ENCODE results near the gene ADAMTS3. TPM values are rescaled to one million over a fixed set of nuclear protein-coding genes. Genes with fewer than 3 reads are reported as not detected.

Gene ADAMTS3
- total and polyA plus RNA-seq, 2 of the 13 experiments (the other 11 are each of a cell fraction or from before 2014, with no cell fraction given): not detected

GRCh38 chr4:72430050-72430449 is 139.0 kb downstream of the ADAMTS3 start:
- ChIA-PET CTCF (ENCODE audit: low intra/inter-chr PET ratio, low total read pairs) (no interaction called here), POLR2A (no interaction called here)
- no peak for TF ChIP-seq GATA4 (IDR thresholded peaks at IDR 0.05; ENCODE audit: borderline replicate concordance, low read depth)
- TF ChIP-seq SMAD3 (CRISPR knock-in tag; IDR thresholded peaks at IDR 0.05): no peak
- no peak for TF ChIP-seq ZNF530 (CRISPR knock-in tag; IDR thresholded peaks at IDR 0.05; ENCODE audit: low read depth)
- DNase-seq (ENCODE audit: low spot score): no peak
- H3K4me3 ChIP-seq (replicated peaks in 1 of 3; ENCODE audit: insufficient read depth in 1 of 3, low read depth in 2 of 3, low read length in 3 of 3): no peak overlapping the region
- no peak for FAIRE-seq
- in situ Hi-C loops (cut with HindIII; ENCODE audit: extremely low pct_ligation_motif_present, low pct_unique_long_range_greater_than_20kb): no loop called here
- H3K9ac ChIP-seq (ENCODE audit: insufficient read depth, low read depth, low read length): no peak overlapping the region
- no peaks in the 10 kb centered on the region for H3K9me3 ChIP-seq (ENCODE audit: low read length)
- no peaks in the 10 kb centered on the region for H4K20me1 ChIP-seq (ENCODE audit: insufficient read depth, low read length)
- ATAC-seq: no peak
- H2AFZ ChIP-seq (ENCODE audit: low read length): no peak overlapping the region
- intact Hi-C loops (cut with micrococcal nuclease; ENCODE audit: unreplicated experiment): no loop called here
- no peak overlapping the region for H3K27ac ChIP-seq (ENCODE audit: extremely low read length, insufficient read depth, low read length)
- H3K4me1 ChIP-seq (ENCODE audit: insufficient read depth, low read length): no peaks in the 10 kb centered on the region
- no TSS peak for BruUV-seq (replicated peaks)
- no peak overlapping the region for H3K4me2 ChIP-seq (ENCODE audit: low read depth, low read length)
- H3K36me3 ChIP-seq (replicated peaks in 1 of 2; ENCODE audit: control insufficient read depth in 1 of 2, insufficient read depth in 2 of 2, low read length in 2 of 2): no peaks in the 10 kb centered on the region
- no peaks in the 10 kb centered on the region for H3K79me2 ChIP-seq (ENCODE audit: insufficient read depth, low read length)
- no peaks in the 10 kb centered on the region for H3K27me3 ChIP-seq (ENCODE audit: control insufficient read depth in 1 of 2, insufficient read depth in 2 of 2, low read length in 2 of 2)

- no peak overlapping the region for H3K9ac ChIP-seq (ENCODE audit: insufficient read depth, low read depth, low read length)
- WGBS (ENCODE audit: low lambda C conversion rate): 2% methylated on average over 4 of the region's 4 CpGs
- no peaks in the 10 kb centered on the region for H3K79me2 ChIP-seq (ENCODE audit: insufficient read depth, low read length)
- no peak for TF ChIP-seq MIER3 (CRISPR knock-in tag; IDR thresholded peaks at IDR 0.05; ENCODE audit: borderline replicate concordance)
- TF ChIP-seq HNF4A (CRISPR knock-in tag; IDR thresholded peaks at IDR 0.05): no peak
- TF ChIP-seq MXD3 (CRISPR knock-in tag; IDR thresholded peaks at IDR 0.05): no peak
- TF ChIP-seq, protein P1, sequence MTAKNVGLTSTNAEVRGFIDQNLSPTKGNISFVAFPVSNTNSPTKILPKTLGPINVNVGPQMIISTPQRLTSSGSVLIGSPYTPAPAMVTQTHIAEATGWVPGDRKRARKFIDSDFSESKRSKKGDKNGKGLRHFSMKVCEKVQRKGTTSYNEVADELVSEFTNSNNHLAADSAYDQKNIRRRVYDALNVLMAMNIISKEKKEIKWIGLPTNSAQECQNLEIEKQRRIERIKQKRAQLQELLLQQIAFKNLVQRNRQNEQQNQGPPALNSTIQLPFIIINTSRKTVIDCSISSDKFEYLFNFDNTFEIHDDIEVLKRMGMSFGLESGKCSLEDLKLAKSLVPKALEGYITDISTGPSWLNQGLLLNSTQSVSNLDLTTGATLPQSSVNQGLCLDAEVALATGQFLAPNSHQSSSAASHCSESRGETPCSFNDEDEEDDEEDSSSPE (CRISPR knock-in tag; IDR thresholded peaks at IDR 0.05): no peak
- TF ChIP-seq ATM (IDR thresholded peaks at IDR 0.05; ENCODE audit: borderline replicate concordance): no peak
- TF ChIP-seq, protein P2, sequence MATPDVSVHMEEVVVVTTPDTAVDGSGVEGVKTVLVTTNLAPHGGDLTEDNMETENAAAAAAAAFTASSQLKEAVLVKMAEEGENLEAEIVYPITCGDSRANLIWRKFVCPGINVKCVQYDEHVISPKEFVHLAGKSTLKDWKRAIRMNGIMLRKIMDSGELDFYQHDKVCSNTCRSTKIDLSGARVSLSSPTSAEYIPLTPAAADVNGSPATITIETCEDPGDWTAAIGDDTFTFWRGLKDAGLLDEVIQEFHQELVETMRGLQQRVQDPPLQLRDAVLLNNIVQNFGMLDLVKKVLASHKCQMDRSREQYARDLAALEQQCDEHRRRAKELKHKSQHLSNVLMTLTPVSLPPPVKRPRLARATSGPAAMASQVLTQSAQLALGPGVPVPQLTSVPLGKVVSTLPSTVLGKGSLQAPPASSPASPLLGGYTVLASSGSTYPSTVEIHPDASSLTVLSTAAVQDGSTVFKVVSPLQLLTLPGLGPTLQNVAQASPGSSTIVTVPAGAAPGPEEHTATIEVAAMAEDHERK (CRISPR knock-in tag; IDR thresholded peaks at IDR 0.05; ENCODE audit: low read depth): no peak
- no peak for TF ChIP-seq ZBTB1 (CRISPR knock-in tag; IDR thresholded peaks at IDR 0.05; ENCODE audit: borderline replicate concordance)
- no peak for TF ChIP-seq NCOA2 (CRISPR knock-in tag; IDR thresholded peaks at IDR 0.05)
- no peak for TF ChIP-seq MYC (CRISPR knock-in tag; IDR thresholded peaks at IDR 0.05; ENCODE audit: borderline replicate concordance)
- no peak for TF ChIP-seq PLRG1 (conservative IDR thresholded peaks at IDR 0.05)
- TF ChIP-seq, protein P3, sequence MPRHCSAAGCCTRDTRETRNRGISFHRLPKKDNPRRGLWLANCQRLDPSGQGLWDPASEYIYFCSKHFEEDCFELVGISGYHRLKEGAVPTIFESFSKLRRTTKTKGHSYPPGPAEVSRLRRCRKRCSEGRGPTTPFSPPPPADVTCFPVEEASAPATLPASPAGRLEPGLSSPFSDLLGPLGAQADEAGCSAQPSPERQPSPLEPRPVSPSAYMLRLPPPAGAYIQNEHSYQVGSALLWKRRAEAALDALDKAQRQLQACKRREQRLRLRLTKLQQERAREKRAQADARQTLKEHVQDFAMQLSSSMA (CRISPR knock-in tag; IDR thresholded peaks at IDR 0.05): no peak
- no peak for TF ChIP-seq SMC3 (IDR thresholded peaks at IDR 0.05; ENCODE audit: low read length)
- TF ChIP-seq NFATC3 (CRISPR knock-in tag; IDR thresholded peaks at IDR 0.05): no peak
- no peak for TF ChIP-seq YY1 (IDR thresholded peaks at IDR 0.05; ENCODE audit: insufficient read depth, insufficient replicate concordance, low read depth, low read length)
These were observed 139.6 kb downstream of the ADAMTS3 start for GRCh38 chr4:72429397-72429889.

More at GRCh38 chr4:72429397-72429889, 139.6 kb downstream of the ADAMTS3 start:
- in situ Hi-C loops (cut with HindIII; ENCODE audit: extremely low pct_ligation_motif_present, low pct_unique_long_range_greater_than_20kb) (no loop called here), intact Hi-C loops (cut with micrococcal nuclease; ENCODE audit: unreplicated experiment) (no loop called here)
- no peak overlapping the region for H3K4me3 ChIP-seq (replicated peaks in 1 of 3; ENCODE audit: insufficient read depth in 1 of 3, low read depth in 2 of 3, low read length in 3 of 3)
- no peaks in the 10 kb centered on the region for H3K27me3 ChIP-seq (ENCODE audit: control insufficient read depth in 1 of 2, insufficient read depth in 2 of 2, low read length in 2 of 2)
- H3K36me3 ChIP-seq (replicated peaks in 1 of 2; ENCODE audit: control insufficient read depth in 1 of 2, insufficient read depth in 2 of 2, low read length in 2 of 2): no peaks in the 10 kb centered on the region
- no TSS peak for BruUV-seq (replicated peaks)
- DNase-seq (ENCODE audit: low spot score) (no peak), FAIRE-seq (no peak), ATAC-seq (no peak)
- no peak overlapping the region for H2AFZ ChIP-seq (ENCODE audit: low read length)
- no peaks in the 10 kb centered on the region for H4K20me1 ChIP-seq (ENCODE audit: insufficient read depth, low read length)
- POLR2A ChIA-PET: no interaction called here
- CTCF ChIA-PET (ENCODE audit: low intra/inter-chr PET ratio, low total read pairs): no interaction called here
- no peaks in the 10 kb centered on the region for H3K9me3 ChIP-seq (ENCODE audit: low read length)
- no peak overlapping the region for H3K27ac ChIP-seq (ENCODE audit: extremely low read length, insufficient read depth, low read length)
- no peak overlapping the region for H3K4me2 ChIP-seq (ENCODE audit: low read depth, low read length)
- no peaks in the 10 kb centered on the region for H3K4me1 ChIP-seq (ENCODE audit: insufficient read depth, low read length)

Data from HepG2 (cell line).